GM12872 (cell line): Measurements from ENCODE around the gene UBE3B.

Source experiments
- TF ChIP-seq, protein P1 (sequence below): IDR thresholded peaks from 3 replicates; pipeline ENCODE4 v1.5.1; 2011; ENCODE audit warnings: low read depth, mild to moderate bottlenecking, low read length, moderate library complexity; ENCODE audit not compliant: insufficient read depth

UBE3B gene

DNA sequence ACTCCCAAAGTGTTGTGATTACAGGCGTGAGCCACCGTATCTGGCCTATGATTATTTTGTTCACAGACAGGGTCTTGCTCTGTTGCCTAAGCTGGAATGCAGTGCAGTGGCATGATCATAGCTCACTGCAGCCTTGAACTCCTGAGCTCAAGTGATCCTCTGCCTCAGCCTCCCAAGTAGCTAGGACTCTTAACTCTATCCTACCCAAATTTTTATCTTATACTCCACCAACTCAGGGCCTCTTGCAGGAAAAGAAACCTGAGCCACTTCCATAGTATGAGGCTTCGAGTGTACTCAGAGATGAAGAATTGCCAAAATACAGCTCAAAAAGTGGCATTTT lies 95.0 kb downstream of the UBE3B start:
- TF ChIP-seq, protein P1, sequence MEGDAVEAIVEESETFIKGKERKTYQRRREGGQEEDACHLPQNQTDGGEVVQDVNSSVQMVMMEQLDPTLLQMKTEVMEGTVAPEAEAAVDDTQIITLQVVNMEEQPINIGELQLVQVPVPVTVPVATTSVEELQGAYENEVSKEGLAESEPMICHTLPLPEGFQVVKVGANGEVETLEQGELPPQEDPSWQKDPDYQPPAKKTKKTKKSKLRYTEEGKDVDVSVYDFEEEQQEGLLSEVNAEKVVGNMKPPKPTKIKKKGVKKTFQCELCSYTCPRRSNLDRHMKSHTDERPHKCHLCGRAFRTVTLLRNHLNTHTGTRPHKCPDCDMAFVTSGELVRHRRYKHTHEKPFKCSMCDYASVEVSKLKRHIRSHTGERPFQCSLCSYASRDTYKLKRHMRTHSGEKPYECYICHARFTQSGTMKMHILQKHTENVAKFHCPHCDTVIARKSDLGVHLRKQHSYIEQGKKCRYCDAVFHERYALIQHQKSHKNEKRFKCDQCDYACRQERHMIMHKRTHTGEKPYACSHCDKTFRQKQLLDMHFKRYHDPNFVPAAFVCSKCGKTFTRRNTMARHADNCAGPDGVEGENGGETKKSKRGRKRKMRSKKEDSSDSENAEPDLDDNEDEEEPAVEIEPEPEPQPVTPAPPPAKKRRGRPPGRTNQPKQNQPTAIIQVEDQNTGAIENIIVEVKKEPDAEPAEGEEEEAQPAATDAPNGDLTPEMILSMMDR = no peak

DNA sequence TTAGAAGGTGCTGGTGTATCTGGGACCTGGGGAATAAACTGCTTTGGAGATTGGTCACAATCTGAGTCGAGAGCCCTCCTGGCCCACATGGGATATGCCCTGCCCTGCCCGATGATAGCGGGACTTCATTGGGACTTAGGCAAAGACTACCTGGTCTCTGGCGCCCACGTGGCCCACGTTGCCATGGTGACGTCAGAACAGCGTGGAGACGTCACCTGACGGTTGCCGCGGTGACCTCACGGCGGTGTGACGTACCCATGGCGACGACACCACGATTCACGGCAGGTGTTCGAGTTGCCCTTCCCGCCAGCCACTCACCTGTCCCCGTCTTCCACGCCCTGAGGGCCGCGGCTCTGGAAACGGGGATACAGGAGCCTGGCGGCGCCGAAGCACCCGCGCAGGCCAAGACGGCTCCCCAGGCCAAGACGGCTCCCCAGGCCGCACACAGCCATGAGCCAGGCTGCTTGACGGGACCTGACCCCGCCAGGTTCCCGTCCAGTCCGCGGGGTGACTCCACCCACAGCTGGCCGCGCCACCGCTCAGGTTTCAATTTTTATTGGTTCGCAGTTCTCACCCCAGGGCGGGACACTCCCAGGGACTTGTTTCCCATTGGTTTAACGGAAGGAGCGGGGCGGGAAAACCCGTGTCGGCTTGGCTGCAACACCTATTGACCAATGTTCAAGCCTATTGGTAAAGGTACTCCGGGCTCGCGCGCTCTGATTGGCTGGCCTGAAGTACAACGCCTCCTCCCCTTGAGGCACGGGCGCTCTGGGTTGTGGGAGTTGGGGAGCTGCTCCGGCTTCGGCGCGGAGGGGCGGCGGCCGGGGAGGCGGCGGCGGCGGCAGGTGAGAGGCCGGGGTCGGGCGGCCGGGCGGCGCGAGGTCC lies 95.8 kb downstream of the UBE3B start, which contains the start of the genes MMAB and MVK:
MMAB (minus strand) TSS at position 476 of the 885 bp plus-strand sequence; CDS start at position 452, 24 bp downstream.
MVK (plus strand) TSS at position 766 of the 885 bp plus-strand sequence. CDS start 1,029 bp downstream, outside the sequence.
- TF ChIP-seq, protein P1 = no peak

DNA sequence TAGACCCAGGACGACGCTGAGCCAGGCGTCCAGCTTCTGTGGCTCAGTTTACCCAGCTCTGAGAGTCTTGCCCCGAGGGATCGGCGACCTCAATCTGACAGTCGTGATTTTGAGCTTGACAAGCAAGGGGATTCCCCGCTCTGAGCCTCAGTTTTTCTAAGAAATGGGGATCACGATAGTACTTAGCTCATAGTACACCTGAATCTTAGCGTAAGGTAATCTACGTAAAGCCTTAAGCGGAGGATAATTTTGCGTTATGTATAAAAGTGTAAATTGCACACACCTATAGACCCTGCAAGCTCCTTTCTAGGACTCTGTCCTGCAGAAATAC lies 96.4 kb downstream of the UBE3B start:
- TF ChIP-seq, protein P1 = no peak

DNA sequence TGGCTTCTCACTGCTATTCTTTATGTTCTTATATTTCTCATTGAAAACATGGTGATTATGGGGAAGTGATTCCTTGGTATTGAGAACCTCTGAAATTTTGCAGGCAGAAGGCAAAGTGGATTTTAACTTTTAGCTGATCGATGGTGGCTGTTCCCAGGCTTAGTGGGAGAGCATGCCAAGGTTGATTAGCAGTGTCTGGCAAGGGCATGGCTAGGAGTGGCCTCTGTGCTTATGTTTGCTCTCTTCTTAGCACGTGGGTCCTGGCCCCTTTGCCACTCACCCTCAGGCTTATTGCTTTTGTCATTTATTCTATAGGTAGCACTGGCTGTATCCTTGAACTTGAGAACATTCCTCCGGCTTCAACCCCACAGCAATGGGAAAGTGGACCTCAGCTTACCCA lies 98.2 kb downstream of the UBE3B start:
- TF ChIP-seq, protein P1 = no peak

DNA sequence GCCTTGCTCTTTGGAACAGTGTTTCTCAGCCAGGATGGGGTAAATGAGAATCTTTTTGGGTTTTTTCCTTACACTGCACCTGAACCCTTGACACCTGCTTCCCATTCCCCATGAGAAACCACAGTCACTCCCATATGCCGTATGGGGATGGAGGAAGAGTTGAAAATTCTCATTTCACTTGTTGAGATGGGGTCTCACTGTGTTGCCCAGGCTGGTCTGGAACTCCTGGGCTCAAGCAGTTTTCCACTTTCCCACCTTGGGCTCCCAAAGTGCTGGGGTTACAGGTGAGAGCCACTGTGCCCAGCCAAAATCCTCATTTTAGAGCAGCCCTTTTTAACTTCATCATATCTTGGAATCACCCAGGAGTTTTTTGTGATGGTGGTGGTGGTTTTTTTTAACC lies 99.9 kb downstream of the UBE3B start:
- TF ChIP-seq, protein P1 = no peak

DNA sequence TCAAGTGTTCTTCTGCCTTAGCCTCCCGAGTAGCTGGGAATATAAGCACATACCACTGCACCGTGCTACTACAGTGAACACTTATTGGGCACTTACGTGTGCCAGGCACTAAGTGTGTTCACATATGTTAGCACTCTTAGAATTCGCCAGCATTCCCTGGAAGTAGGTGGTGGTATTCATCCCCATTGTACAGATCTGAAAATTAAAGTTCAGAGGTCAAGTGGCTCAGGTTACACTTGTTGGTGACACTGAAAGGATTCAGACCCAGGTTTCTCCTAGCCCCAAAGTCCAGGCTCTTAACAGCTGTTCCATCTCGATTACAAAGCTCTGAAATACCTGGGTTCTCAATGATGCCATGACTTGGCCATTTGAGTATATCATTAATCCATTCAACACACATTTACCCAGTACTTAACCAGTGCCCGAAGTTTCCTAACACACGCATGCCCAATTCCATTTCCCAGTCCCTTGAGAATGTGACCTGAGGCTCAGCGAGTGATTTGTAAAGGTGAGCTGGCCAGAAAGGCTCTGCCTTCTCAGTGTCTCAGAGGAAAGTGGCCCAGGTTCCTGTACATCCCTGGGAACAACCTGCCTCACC lies 101.0 kb downstream of the UBE3B start:
- TF ChIP-seq, protein P1 = no peak

DNA sequence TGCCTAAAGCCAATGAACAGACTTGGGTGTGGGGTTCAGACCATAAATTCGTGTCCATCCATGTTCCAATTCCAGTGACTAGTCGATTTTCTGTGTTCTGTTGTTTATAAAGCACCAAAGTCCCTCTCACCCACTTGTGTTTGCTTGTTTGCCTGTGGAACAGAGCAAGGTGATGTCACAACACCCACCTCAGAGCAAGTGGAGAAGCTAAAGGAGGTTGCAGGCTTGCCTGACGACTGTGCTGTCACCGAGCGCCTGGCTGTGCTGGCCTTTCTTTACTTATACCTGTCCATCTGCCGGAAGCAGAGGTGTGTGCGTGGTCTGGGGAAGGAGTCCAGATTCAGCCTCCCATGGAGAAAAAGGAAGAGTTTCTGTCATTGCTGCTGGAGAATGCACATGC lies 102.2 kb downstream of the UBE3B start:
- TF ChIP-seq, protein P1 = no peak
